H9 (cell line): ENCODE results near the gene GRID1. TPM values are rescaled to one million over a fixed set of nuclear protein-coding genes. Genes with fewer than 3 reads are reported as not detected.

ENCODE experiments used
- DNase-seq: peaks from one replicate; pipeline ENCODE4 v3.0.0-alpha.2; 2017
- H2AFZ ChIP-seq: one replicate; pipeline ENCODE4 v1.6.1; 2013; ENCODE audit warnings: mild to moderate bottlenecking, low read length, control low read depth, moderate library complexity
- H2AK5ac ChIP-seq: 2 replicates; pipeline ENCODE4 v1.6.1; 2013; ENCODE audit warnings: low read length, control low read depth, mixed read lengths; ENCODE audit not compliant: insufficient read length
- H2BK120ac ChIP-seq: one replicate; pipeline ENCODE4 v1.6.1; 2013; ENCODE audit warnings: low read depth, mild to moderate bottlenecking, low read length, control low read depth, inconsistent platforms; ENCODE audit not compliant: poor library complexity, severe bottlenecking
- H2BK12ac ChIP-seq: 2 replicates; pipeline ENCODE4 v1.6.1; 2013; ENCODE audit warnings: low read length, control low read depth, mixed read lengths, low read depth; ENCODE audit not compliant: insufficient read length
- H2BK15ac ChIP-seq: 2 replicates; pipeline ENCODE4 v1.6.1; 2013; ENCODE audit warnings: low read depth, low read length, control low read depth
- H2BK20ac ChIP-seq: one replicate; pipeline ENCODE4 v1.6.1; 2013; ENCODE audit warnings: low read depth, mild to moderate bottlenecking, low read length, control low read depth, inconsistent platforms; ENCODE audit not compliant: poor library complexity, severe bottlenecking
- H2BK5ac ChIP-seq: 2 replicates; pipeline ENCODE4 v1.6.1; 2013; ENCODE audit warnings: low read length, control low read depth, mixed read lengths; ENCODE audit not compliant: insufficient read length
- H3K14ac ChIP-seq: 2 replicates; pipeline ENCODE4 v1.6.1; 2013; ENCODE audit warnings: low read length, control low read depth; ENCODE audit not compliant: insufficient read depth
- H3K18ac ChIP-seq: 2 replicates; pipeline ENCODE4 v1.6.1; 2013; ENCODE audit warnings: low read depth, mild to moderate bottlenecking, mixed read lengths, low read length, control low read depth; ENCODE audit not compliant: insufficient read length
- H3K23ac ChIP-seq: 2 replicates; pipeline ENCODE4 v1.6.1; 2013; ENCODE audit warnings: low read length, control low read depth, mixed read lengths, low read depth; ENCODE audit not compliant: insufficient read length
- H3K23me2 ChIP-seq: 2 replicates; pipeline ENCODE4 v1.6.1; 2013; ENCODE audit warnings: low read depth, mild to moderate bottlenecking, mixed read lengths, low read length, control low read depth; ENCODE audit not compliant: insufficient read length, poor library complexity, severe bottlenecking
- H3K27ac ChIP-seq: 2 replicates; pipeline ENCODE4 v1.5.1; 2013; ENCODE audit warnings: low read length, control low read depth, mixed read lengths, low read depth; ENCODE audit not compliant: insufficient read length
- H3K27me3 ChIP-seq: 2 replicates; pipeline ENCODE4 v1.6.1; 2013; ENCODE audit warnings: low read length, control low read depth, inconsistent platforms; ENCODE audit not compliant: insufficient read depth
- H3K4ac ChIP-seq: 2 replicates; pipeline ENCODE4 v1.6.1; 2013; ENCODE audit warnings: low read depth, mild to moderate bottlenecking, control low read depth, inconsistent platforms, low read length, moderate library complexity
- H3K4me1 ChIP-seq: 2 replicates; pipeline ENCODE4 v1.6.1; 2013; ENCODE audit warnings: low read length, control low read depth, inconsistent platforms; ENCODE audit not compliant: insufficient read depth
- H3K4me2 ChIP-seq: 2 replicates; pipeline ENCODE4 v1.6.1; 2013; ENCODE audit warnings: low read length, control low read depth, mixed read lengths; ENCODE audit not compliant: insufficient read length, insufficient read depth
- H3K56ac ChIP-seq: 2 replicates; pipeline ENCODE4 v1.6.1; 2013; ENCODE audit warnings: low read depth, mild to moderate bottlenecking, mixed read lengths, low read length, control low read depth; ENCODE audit not compliant: insufficient read length
- H3K79me1 ChIP-seq: 2 replicates; pipeline ENCODE4 v1.6.1; 2013; ENCODE audit warnings: low read depth, mild to moderate bottlenecking, moderate library complexity, low read length, control low read depth, inconsistent platforms; ENCODE audit not compliant: insufficient read depth, poor library complexity, severe bottlenecking
- H3K79me2 ChIP-seq: 2 replicates; pipeline ENCODE4 v1.6.1; 2013; ENCODE audit warnings: low read length, control low read depth, inconsistent platforms; ENCODE audit not compliant: insufficient read depth
- H3K9ac ChIP-seq: 2 replicates; pipeline ENCODE4 v1.6.1; 2013; ENCODE audit warnings: low read length, control low read depth, mixed read lengths; ENCODE audit not compliant: insufficient read length; ENCODE audit errors: extremely low read depth
- H3K9me3 ChIP-seq: one replicate; pipeline ENCODE4 v1.6.1; 2013; ENCODE audit warnings: low read depth, low read length, inconsistent platforms; ENCODE audit not compliant: control insufficient read depth
- H3T11ph ChIP-seq: one replicate; pipeline ENCODE4 v1.6.1; 2013; ENCODE audit warnings: mild to moderate bottlenecking, low read length, control low read depth, inconsistent platforms
- H4K20me1 ChIP-seq: one replicate; pipeline ENCODE4 v1.6.1; 2013; ENCODE audit not compliant: control insufficient read depth, insufficient read length, insufficient read depth
- H4K5ac ChIP-seq: 2 replicates; pipeline ENCODE4 v1.6.1; 2013; ENCODE audit warnings: low read depth, mild to moderate bottlenecking, mixed read lengths, low read length, control low read depth; ENCODE audit not compliant: insufficient read length
- H4K8ac ChIP-seq: replicated peaks from 2 replicates; pipeline ENCODE4 v1.6.1; 2013; ENCODE audit warnings: low read length, control low read depth, mixed read lengths, low read depth; ENCODE audit not compliant: insufficient read length
- H4K91ac ChIP-seq: 2 replicates; pipeline ENCODE4 v1.6.1; 2013; ENCODE audit warnings: low read depth, mild to moderate bottlenecking, moderate library complexity, mixed read lengths, low read length, control low read depth; ENCODE audit not compliant: insufficient read length
- H3K27ac Mint-ChIP-seq, 3 experiments: 2 replicates in 2 of 3; 3 replicates in 1 of 3; pipeline ENCODE4 v1.8.0; 2020 to 2021; ENCODE audit warnings: mixed read lengths in 3 of 3, mild to moderate bottlenecking in 1 of 3, moderate library complexity in 1 of 3
- H3K27me3 Mint-ChIP-seq: 2 replicates; pipeline ENCODE4 v1.8.0; 2021; ENCODE audit warnings: low read depth, mild to moderate bottlenecking, moderate library complexity, mixed read lengths
- H3K36me3 Mint-ChIP-seq, 3 experiments: 2 replicates in 2 of 3; 3 replicates in 1 of 3; pipeline ENCODE4 v1.8.0; 2020 to 2021; ENCODE audit warnings: low read depth in 3 of 3, mixed read lengths in 3 of 3; ENCODE audit not compliant: insufficient read depth in 1 of 3
- H3K4me1 Mint-ChIP-seq, 2 experiments: 2 replicates each; pipeline ENCODE4 v1.8.0; 2020; ENCODE audit warnings: mixed read lengths in 2 of 2
- H3K4me3 Mint-ChIP-seq, 2 experiments: 2 replicates in 1 of 2; 3 replicates in 1 of 2; pipeline ENCODE4 v1.8.0; 2020 to 2021; ENCODE audit warnings: mild to moderate bottlenecking in 2 of 2, mixed read lengths in 2 of 2, moderate library complexity in 1 of 2
- H3K9me3 Mint-ChIP-seq, 2 experiments: 2 replicates in 1 of 2; 3 replicates in 1 of 2; pipeline ENCODE4 v1.8.0; 2020; ENCODE audit warnings: mild to moderate bottlenecking in 2 of 2, mixed read lengths in 2 of 2, moderate library complexity in 1 of 2
- CTCF ChIP-seq: fragments of 200-600 bp; sonication (generic); conservative IDR thresholded peaks from 3 replicates; pipeline ENCODE4 v1.8.0; 2021; ENCODE audit warnings: antibody characterized with exemption, mild to moderate bottlenecking
- WGBS: extraction: QIAGEN DNeasy Blood & Tissue Kit; methylation state at CpG from one replicate; pipeline ENCODE4 v1.1.7; 2013; ENCODE audit warnings: missing lambda C conversion rate, low lambda C conversion rate, mixed read lengths; ENCODE audit not compliant: insufficient read length; ENCODE audit errors: extremely low coverage; 5-methylcytosine and 5-hydroxymethylcytosine counted together
- total RNA-seq: library from RNA; stranded (reverse); gene quantifications from 2 replicates; pipeline ENCODE4 v1.2.1, GENCODE V29; 2021

GRID1 gene
- total RNA-seq, 1 experiment from 2014 or later, result 0.35 TPM

- no peak for DNase-seq
- H3K9me3 Mint-ChIP-seq, result no peaks in the 10 kb centered on the region
- H3K18ac ChIP-seq, result no peak overlapping the region
- H3K27me3 ChIP-seq, result no peaks in the 10 kb centered on the region
- H3K4ac ChIP-seq, result no peak overlapping the region
- no peaks in the 10 kb centered on the region for H4K20me1 ChIP-seq
- no CpG with 5 or more reads among the region's 6 CpGs for WGBS
- no peaks in the 10 kb centered on the region; a peak in 1 of 7 replicates for H3K36me3 Mint-ChIP-seq
- no peak overlapping the region for H2BK120ac ChIP-seq
- H4K91ac ChIP-seq, result no peak overlapping the region
- H3K4me1 Mint-ChIP-seq, result peaks cover 13 to 15% of the 10 kb centered on the region in 2 experiments
- H3K23me2 ChIP-seq, result no peaks in the 10 kb centered on the region
- H2AK5ac ChIP-seq, result no peak overlapping the region
- no peaks in the 10 kb centered on the region; the same call in 1 of the 2 replicates for H3K79me2 ChIP-seq
- no peak overlapping the region for H4K8ac ChIP-seq
- no peak overlapping the region for H4K5ac ChIP-seq
- H3K27me3 Mint-ChIP-seq, result no peaks in the 10 kb centered on the region; the same call in 1 of the 2 replicates
- H3K4me3 Mint-ChIP-seq, result no peak overlapping the region
- H2BK15ac ChIP-seq, result no peak overlapping the region
- no peaks in the 10 kb centered on the region for H3K4me1 ChIP-seq
- H3T11ph ChIP-seq, result no peak overlapping the region
- no peak overlapping the region for H3K56ac ChIP-seq
- no peak overlapping the region for H2AFZ ChIP-seq
- no peaks in the 10 kb centered on the region for H3K79me1 ChIP-seq
- H3K14ac ChIP-seq, result no peak overlapping the region
- no peak overlapping the region for H2BK12ac ChIP-seq
- no peak overlapping the region for H2BK20ac ChIP-seq
- no peak overlapping the region for H2BK5ac ChIP-seq
- H3K4me2 ChIP-seq, result no peak overlapping the region
- no peak overlapping the region for H3K9ac ChIP-seq
- TF ChIP-seq CTCF, result no peak
- H3K27ac Mint-ChIP-seq, result no peak overlapping the region
- H3K9me3 ChIP-seq, result no peaks in the 10 kb centered on the region
- H3K23ac ChIP-seq, result no peak overlapping the region
- H3K27ac ChIP-seq, result no peak overlapping the region
Observed at GRCh38 chr10:85648279-85648754, 718.3 kb downstream of the GRID1 start.
